Left cardiac atrium (tissue), 4 donors: ENCODE measurements around the gene TRAF3IP1. TPM values are rescaled to one million over a fixed set of nuclear protein-coding genes. Genes with fewer than 3 reads are reported as not detected.
"Not testable (repeated sequence)": the region's sequence is repeated elsewhere in the genome, so short reads cannot be mapped to it uniquely, and the experiment has no call there.

Experiments
- ATAC-seq, 2 donors: fragments of 200-7000 bp; cut with Tn5 transposase; one replicate each; pipeline ENCODE4 v1.9.1; 2020; ENCODE audit warnings: mild to moderate bottlenecking in 2 of 2, moderate library complexity in 2 of 2
- DNase-seq: peaks from one replicate; pipeline ENCODE4 v3.0.0-alpha.2; 2020
- intact Hi-C, 2 donors: fragments of 100-400 bp; cut with DNase I; formaldehyde crosslinking; loops; one replicate each; pipeline versions ENCODE4 v1.14.1 to v1.15.1; 2022 to 2023
- total RNA-seq, 2 donors: library from RNA; stranded (reverse); fragmentation: NEBNext Ultra II Directional; extraction: Animal tissue kit (Norgen Biotek cat#: 25700); gene quantifications; one replicate each; pipeline ENCODE4 v1.2.1, GENCODE V29; 2021
- donor health status: DM: no; HTN: yes; CAD: no.
- donor health status: DM: no; HTN: yes; CAD: no; lungs with severe emphysema.
- donor health status: DM: yes; HTN: yes; CAD: no.
- donor health status: Dilated cardiomyopathy.

Gene TRAF3IP1
- total RNA-seq, 2 donors from 2014 or later = 12.1 to 14.2 TPM

DNA sequence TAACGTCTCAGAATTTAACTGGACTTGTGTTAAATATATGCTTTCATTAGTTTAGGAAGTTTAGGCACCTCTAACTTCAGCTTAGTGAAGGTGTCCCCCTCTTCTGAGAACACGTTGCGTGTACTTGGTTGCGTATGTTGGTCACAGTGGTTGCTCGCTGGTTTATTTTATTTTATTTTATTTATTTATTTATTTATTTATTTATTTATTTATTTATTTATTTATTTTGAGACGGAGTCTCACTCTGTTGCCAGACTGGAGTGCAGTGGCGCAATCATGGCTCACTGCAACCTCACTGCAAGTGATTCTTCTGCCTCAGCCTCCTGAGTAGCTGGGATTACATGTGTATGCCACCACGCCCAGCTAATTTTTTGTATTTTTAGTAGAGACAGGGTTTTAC lies 15.3 kb downstream of the TRAF3IP1 start:
- DNase-seq, intact Hi-C loops, ATAC-seq: not testable (repeated sequence)

DNA sequence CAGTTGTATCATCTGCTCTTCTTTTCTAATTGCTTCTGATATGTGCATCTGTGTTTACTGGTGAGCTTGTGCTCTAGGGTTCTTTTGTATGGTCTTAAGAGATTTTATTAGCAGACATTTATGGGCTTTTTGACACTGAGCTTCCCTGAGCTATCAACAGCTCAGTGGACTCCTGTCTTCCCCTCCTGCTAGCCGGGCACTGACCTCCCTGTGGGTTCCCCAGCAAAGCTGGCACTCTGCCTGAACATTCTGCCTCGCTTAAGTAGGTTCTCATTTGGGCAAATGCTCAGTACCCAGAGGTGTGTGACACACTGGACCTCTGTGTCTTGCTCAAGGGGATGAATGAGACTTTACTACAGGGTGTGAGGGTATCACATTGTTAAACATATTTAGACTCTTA lies 15.8 kb downstream of the TRAF3IP1 start:
- DNase-seq = peak; percentile 57
- ATAC-seq = peak; percentile 79 to 83
- intact Hi-C loops = no loop called here

DNA sequence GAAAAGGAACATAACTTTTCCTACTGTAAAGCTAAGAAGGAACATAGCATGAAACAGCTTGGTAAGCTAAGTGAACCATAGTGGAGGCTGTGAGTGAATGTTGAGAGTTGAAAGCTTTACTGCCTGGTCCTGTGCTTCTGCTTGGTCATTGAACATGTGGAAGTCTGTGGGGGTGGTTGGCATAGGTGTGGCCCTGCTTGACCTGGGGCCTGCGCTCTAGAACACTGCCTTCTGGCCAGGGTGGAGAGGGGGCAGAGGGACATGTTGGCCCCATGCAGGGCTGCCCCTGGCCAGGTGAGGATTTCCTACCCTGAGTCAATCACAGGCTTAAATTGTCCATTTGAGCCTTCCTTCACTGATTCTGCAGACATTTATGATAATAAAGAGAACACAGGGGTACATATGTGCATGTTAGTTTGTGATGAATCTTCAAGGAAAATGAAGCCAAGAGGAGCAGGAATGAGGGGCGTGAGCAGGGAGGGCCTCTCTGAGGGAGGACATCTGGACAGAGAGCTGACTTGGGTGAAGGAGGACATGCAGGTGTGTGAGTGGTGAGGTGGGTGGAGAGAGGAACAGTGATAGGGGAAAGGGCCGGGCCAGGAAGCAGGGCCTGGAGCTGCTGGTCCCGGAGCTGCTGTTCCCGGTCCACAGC lies 16.6 kb downstream of the TRAF3IP1 start:
- intact Hi-C loops = no loop called here
- DNase-seq (no peak), ATAC-seq (no peak)

DNA sequence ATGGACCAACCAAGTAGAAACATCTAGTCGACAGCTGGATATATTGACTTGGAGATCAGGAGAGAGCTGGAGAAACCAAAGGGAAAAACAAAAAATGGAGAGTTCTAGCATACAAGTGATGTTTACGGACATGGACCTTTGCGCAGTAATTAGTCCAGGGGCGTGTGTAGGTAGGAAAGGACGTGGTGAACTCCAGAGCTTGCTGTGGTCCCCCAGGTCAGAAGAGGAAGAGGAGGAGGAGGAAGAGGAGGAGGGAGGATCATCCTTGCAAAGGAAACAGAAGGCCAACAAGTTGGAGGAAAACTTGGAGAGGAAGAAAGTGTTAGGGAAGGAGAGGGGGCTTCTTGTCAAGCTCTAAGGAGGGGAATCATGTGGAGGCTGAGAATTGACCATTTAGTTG lies 17.5 kb downstream of the TRAF3IP1 start:
- no peak for DNase-seq

DNA sequence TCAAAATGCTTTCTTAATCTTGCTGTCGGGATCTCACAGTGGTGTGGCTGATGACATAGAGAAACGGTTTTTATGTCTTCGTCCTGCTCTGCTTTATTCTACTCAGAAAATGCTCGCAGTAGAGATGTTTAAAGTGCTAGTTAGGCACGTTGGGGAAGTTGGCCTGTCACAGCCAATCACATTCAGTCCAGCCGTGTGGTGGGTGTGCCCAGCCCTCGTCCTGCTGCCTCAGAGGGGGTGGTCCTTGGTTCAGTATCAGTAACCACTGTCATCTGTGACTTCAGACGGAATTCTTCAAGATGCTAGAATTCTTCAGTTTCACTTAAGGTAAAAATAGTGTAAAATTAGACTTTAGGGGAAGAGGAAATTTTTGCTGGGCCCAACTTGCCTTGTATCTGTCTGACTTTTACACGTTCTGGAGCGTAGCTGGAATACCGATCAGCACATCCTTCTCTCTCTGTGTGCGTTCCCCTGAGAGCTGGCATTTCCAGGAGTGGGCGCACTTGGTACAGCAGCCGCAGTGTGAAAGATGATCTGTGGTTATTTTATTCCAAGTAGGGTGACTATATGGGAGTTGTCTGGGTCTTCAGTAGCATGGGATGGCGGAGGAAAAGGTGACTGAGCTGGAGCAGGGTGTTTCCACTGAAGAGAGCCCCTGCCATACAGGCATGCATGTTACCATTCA lies 18.5 kb downstream of the TRAF3IP1 start:
- DNase-seq (no peak), ATAC-seq (no peak)
- intact Hi-C loops = no loop called here

More for the DNA sequence above, 17.5 kb downstream of the TRAF3IP1 start:
- intact Hi-C loops = no loop called here
- ATAC-seq = no peak

DNA sequence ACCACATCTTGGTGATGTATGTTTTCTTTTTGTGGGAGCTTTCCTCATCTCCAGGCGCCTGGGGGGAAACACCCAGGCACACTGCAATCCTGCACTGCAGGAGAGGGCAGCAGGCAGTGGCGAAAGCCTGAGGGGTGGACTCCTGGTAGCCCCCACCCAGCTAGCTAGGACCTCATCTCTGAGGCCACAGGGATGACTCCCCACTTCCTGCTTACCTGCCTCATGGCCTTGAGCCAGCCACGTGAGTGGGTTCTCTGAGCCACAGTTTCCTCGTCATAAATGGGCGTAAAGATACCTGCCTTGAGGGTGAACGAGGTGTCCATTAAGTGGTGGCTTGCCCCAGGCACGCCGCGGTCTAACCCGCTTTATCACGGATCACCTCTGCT lies 19.1 kb downstream of the TRAF3IP1 start:
- intact Hi-C loops = no loop called here
- ATAC-seq (no peak), DNase-seq (no peak)

DNA sequence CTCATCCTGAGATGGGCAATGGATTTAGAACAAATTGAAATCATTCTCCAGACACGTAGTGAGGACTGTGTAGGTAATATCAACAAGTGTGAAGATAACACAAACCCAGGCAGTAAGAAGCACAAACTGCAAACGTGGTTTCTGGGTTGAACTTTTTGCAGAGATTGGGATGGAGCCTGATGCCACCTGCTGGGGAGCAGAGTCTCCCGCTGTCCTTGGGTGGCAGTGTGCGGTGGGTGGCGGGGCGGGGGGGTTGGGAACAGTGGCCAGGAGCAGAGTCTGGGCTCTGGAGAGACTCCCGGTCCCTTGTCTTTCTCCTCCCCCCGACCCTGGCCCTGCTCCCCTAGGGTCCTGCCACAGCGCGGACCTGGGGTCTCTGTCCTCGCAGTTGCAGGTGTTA lies 19.5 kb downstream of the TRAF3IP1 start:
- intact Hi-C loops = no loop called here
- ATAC-seq (peak; percentile 18 to 35), DNase-seq (no peak)

DNA sequence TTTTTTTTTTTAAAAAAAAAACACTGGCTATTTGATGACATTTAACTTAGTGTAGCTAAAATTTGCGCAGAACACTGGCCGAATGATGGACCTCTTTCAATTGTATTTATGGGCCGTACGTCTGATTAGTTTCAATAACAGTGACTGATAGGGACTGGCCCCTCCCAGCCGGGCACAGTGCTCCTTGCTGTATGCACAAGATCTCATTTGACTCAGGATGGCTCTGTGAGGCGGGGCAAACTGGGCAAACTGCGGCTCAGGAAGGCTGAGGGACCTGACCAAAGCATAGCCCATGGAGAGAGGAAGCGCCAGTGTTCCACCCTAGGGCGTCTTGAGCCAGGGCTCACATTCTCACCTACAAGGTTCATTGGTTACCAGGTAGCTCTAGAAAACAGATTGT lies 21.2 kb downstream of the TRAF3IP1 start:
- ATAC-seq = no peak
- intact Hi-C loops = no loop called here
- DNase-seq = no peak

DNA sequence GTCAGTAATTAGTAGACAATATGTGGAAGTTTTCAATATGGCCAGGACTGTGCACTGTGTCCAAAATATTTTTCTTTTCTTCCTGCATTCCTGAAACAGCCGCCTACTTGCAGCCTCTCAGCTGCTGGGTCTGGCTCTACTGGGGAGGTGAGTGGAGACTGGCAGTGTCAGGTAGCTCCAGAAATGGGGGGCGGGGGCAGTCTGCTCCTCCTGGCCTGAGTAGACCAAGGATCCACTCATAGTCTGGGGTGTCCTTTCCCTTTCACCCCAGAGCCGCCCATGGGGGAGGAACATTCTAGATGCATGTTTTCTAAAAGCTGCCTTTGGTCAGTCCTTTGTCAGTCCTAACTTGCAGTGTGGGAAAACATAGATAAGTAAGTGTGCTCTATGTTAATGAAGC lies 23.7 kb downstream of the TRAF3IP1 start:
- intact Hi-C loops = no loop called here
- DNase-seq (no peak), ATAC-seq (peak in 1 of 2 donors; percentile 59)

DNA sequence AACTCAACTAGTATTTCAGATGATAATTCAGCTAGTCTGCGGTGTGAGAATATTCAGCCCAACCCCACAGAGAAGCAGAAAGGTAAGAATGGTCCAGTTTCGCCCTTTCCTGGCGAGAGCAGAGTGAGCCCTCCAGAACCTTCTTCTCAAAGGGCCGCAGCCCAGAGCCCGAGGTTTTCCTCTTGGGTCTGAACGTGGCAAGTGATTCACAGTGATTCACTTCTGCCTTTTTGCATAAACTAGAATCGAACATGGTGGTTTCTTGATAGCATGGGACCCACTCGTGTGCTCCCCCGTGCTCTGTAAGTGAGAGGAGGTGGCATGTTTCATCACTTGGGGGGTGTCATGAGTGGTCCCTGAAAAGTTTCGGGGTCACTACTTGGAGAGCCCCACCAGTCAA lies 24.2 kb downstream of the TRAF3IP1 start:
- ATAC-seq = no peak
- intact Hi-C loops = no loop called here
- DNase-seq = no peak

DNA sequence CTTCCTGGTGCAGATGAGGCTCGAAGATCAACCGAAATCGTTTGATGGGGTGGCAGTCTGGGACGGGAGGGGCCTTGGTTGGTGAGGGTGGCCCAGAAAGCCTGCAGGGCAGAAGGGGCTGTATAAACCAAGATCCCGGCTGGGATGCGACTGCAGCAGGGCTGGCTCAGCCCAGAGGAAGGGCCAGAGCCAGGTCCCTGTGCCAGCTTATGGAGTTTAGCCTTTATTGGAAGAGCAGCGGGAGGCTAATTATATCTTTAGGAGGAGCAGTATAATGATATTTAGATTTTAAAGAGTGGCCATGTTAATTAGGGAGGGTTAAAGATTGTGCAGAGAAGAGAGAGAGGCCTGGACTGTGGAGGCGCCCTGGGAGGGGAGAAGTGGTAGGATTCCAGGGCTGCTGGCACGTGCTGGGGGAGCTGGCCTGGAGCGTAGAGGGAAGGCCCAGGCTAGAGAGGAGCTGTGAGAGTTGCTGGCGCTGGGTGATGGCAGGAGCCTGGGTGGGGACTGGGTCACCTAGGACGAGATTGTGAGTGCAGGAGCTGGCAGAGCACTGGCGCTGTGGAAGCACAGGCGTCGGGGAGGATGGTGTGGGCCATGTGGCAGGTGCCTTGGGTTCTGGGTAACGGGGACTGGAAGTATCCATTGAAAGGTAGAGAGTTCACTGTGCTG lies 25.1 kb downstream of the TRAF3IP1 start:
- DNase-seq (no peak), ATAC-seq (peak; percentile 68 to 85)
- intact Hi-C loops = no loop called here

DNA sequence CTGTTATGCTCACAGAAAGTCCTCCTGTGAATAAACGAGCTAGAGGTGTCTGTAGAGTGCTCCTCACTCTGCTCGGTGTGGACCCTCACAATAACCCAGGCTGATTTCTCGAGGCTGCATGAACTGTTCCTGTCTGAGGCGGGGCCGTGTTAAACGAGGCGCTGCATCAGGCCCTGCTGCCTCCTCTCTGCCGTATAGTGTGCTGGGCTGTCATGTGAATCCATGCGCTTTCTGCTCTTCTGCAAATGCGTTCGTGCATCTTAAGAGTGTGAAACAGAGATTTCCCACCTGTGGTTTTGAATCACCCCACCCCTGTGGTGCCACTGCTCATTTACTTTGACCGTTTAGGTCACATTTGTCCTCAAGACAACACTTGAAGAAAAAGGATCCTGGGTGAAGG lies 26.2 kb downstream of the TRAF3IP1 start:
- no peak for DNase-seq
- ATAC-seq = no peak
- intact Hi-C loops = no loop called here

DNA sequence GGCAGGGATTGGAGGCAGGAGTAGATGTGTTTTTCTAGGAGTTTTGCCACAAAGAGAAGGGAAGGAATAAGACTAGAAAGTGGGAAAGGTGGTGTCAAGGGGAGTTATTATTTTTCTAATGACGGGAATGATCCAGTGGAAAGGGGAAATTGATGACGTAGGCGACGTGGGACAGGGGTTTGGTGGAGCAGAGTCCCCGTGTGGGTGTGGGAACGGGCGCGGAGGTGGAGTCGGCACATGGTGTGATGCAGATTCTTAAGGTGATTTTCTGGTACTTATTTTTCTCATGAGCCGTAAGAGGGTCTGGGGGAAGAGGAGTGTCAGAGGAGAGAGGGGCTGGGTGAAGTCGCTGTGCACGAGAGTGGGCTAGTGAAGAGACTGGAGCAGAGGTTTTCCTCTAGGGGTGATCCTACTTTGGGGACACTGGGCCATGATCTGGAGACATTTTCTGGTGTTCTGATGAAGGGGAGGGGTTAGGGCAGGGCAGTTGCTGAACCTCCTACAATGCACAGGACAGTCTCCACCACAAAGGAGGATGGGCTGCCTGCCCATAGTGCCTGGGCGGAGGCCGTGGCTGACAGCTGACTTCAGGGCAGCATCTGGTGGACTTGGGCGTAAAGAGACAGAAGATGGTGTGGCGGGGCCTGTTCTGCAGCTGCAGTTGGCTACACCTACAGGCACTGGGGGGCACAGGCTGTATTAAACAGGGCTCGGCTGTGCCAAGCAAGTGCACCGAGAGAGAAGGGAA lies 30.0 kb downstream of the TRAF3IP1 start:
- DNase-seq (no peak), ATAC-seq (no peak)
- intact Hi-C loops = loop anchor here in 1 of 2 donors (10.0 kb wide), 1 partner anchor 624 kb away; no protein-coding TSS in a partner anchor

DNA sequence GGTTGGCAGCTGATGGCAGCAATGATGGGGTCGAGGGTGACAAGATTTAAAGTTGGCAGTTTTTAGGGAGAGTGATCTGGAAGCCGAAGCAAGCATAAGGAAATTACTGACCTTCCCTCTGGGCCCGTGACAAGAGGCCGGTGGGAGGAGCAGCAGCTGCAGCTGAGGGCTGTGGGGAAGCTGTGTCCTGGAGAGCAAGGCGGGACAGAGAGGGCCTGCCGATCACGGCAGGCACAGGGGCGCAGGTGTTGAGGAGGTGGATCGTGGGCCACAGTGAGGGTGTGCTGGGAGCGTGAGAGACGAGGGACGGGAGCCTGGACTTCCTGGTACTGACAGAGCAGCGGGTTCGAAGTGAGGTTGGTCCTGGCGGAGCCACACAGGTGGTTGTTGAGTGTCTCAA lies 31.0 kb downstream of the TRAF3IP1 start:
- DNase-seq (no peak), ATAC-seq (no peak)
- intact Hi-C loops = loop anchor here in 1 of 2 donors (10.0 kb wide), 1 partner anchor 623 kb away; no protein-coding TSS in a partner anchor

DNA sequence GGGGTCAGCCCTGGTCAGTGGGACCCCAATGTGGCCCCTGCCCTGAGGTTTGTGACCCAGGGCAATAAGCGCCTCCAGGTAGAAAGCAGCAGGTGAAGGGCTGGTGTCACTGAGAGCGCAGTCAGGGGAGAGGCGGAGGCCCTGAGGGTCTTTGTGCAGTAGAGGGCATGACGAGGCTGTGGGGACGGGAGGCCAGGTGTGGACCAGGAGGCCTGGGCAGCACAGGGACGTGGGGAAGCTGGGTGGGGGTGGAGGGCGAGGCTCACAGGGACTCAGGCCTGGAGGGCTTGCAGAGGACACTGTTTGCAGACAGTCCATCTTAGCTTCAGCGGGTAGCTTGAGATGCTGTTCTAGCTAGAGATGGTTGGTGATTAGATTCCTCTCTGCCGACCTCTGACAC lies 32.0 kb downstream of the TRAF3IP1 start:
- intact Hi-C loops = loop anchor here in 1 of 2 donors (10.0 kb wide), 1 partner anchor 622 kb away; no protein-coding TSS in a partner anchor
- ATAC-seq = no peak
- DNase-seq = no peak

DNA sequence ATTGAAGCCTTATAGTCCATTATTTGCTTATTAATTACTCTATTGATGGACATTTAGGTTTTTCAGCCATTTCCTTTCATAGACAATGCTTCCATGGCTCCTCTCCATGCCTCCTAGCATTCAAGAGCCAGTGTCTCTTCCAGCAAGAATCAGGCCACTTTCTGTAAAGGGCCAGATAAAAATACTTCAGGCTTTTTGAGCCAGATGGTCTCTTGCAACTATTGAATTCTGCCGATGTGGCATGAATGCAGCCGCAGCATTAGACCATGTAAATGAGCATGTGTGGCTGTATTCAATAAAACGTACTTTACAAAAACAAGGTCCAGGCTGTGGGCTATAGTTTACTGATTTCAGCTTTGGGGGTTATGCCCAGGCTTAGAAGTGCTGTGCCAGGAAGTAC lies 38.5 kb downstream of the TRAF3IP1 start:
- ATAC-seq (no peak), DNase-seq (no peak)
- intact Hi-C loops = loop anchor here in 1 of 2 donors (10.0 kb wide), 1 partner anchor 616 kb away; no protein-coding TSS in a partner anchor

DNA sequence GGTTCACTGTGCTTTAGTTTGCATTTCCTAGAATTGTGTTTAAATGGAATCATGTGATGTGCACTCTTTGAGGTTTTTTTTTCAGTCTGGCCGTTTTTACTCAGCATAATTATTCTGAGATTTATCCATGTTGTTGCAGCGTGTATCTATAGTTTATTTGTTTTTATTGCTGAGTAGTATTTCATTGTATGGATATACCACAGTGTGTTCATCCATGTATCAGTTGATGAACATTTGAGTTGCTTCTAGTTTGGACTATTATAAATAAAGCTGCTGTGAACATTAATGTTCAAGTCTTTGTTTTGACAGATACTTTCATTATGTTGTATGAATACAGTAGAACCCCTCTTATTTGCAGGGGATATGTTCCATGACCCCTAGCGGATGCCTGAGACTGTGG lies 39.1 kb downstream of the TRAF3IP1 start:
- intact Hi-C loops = loop anchor here in 1 of 2 donors (10.0 kb wide), 1 partner anchor 615 kb away; no protein-coding TSS in a partner anchor
- DNase-seq (no peak), ATAC-seq (no peak)

DNA sequence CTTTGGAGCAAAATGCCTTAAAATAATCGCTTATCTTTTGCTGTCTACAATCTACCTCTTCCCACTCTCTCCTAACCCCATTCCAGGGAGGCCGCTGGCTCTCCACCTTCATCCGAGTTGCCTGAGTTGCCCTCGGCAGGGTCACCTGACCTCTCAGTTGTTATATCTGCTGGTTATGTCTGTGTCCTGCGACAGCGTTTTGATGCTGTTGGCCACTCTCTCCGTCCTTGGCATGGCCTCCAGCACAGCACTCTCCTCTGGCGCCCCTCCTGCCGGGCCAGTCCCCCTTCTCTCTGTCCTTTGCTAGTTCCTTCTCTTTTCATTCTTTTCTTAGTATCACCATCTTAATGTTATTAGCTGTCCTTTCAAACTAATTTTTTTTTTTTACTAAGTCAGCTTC lies 41.6 kb downstream of the TRAF3IP1 start:
- DNase-seq (no peak), ATAC-seq (peak; percentile 51)
- intact Hi-C loops = loop anchor here in 1 of 2 donors (10.0 kb wide), 1 partner anchor 423 kb away; no protein-coding TSS in a partner anchor

DNA sequence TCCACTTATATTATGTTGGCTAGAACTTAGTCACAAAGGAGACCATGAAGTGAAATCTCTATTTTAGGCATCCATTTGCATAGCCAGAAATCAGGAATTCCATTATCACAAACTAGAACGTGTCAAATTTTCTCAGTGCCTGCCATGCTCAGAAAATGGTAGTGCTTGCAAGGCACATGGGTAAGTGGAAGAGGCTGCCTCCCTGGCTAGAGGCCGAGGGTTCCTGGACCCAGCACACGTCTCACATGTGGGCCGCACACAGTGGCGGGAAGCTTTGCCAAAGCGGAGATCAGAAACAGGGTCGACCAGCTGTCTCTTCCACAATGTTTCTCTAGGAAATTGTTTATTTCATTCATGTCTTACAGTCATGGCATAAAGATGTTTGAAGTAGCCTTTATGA lies 42.3 kb downstream of the TRAF3IP1 start:
- ATAC-seq = peak; percentile 33 to 59

More for the DNA sequence above, 42.3 kb downstream of the TRAF3IP1 start:
- no peak for DNase-seq
- intact Hi-C loops = loop anchor here in 1 of 2 donors (10.0 kb wide), 1 partner anchor 422 kb away; no protein-coding TSS in a partner anchor
